Activated CD4-positive, alpha-beta T cell treated with anti-CD3 and anti-CD28 coated beads for 48 hours (primary cell): ENCODE measurements around the gene KRT26.
"Not testable (repeated sequence)": the region's sequence is repeated elsewhere in the genome, so short reads cannot be mapped to it uniquely, and the experiment has no call there.

Source experiments
- DNase-seq: peaks from one replicate; pipeline ENCODE4 v3.0.0-alpha.2; 2020

The KRT26 gene

DNA sequence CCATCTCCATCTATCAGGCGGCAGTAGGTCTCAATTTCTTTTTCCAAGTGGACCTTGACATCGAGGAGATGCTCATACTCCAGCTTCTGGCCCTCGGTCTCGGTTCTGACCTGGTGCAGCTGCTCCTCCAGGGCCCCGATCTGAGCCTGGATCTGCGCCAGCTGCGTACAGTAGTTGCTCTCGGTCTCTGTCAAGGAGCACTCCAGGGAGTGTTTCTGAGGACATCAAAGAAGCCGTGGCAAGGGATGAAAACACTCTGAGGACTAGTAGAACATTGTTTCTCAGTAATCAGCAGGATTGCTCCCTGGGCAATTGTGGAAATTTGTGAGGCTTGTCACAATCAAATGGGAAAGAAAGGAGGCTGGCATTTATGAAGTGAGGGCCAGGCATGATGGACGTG is 21.8 kb upstream of the KRT26 start:
- no peak for DNase-seq

DNA sequence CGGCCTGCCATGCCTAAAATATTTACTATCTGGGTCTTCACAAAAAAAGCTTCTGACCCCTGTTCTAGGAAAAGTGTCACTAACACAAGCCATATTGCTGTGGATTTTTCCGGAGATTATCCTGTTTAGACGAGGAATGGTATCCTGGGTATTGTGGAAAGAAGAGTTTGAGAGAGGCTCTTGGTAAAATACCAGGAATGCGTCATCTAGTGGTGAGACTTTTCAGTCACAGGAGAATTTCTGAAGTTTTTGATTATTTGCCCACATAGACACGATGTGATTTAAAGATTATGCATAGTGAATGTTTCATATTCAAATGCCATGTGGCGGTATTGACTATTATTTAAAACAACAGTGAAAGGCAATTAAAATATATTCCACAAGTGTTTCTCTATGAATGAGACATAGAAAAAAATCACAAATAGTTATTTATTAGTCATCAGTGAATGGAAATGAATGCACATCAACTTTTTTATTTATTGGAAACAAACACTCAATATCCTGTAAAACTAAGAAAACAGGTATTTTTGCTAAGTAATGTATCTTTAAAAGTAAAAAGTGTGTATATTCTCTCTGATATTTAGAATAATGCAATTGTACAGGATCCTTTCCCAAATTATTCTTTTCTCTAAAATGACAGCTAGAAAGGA is 19.9 kb upstream of the KRT26 start:
- no peak for DNase-seq

DNA sequence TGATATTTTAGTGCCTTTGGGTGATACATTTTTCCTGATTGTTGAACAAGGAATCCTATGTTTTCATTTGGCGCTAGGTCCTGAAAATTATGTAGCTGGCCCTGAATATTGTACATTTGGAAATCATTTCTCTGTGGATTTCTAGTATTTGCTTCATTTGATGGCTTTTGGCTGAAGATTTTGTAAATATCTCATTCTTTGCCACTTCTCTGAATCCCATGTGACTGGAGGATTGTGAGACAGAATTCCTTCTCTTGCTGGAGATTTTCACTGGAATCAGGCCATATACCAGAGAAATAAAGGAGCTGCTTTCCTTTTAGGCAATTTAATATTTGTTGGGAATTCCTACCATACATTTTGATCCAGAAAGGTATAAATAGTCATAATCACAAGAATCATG is 19.1 kb upstream of the KRT26 start:
- DNase-seq, result no peak

DNA sequence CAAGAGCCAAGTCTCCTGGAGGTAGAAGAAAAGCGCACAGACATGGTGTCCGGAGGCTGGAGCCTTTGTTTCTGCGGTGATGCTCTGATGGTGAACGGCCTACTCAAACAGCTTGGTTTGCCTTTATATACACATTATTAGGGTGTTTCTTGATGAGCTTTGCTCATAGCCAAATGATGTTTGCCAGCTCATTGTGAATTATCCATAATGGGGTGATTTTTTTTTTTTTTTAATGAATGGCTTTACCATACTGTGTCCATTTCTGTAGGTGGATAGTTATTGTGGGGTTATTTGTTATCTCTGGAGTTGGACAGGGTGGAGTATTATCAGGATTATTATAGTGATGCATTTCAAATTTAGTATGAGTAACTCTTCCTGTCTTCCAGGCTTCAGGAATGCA is 10.4 kb upstream of the KRT26 start, which contains the start of gene KRT27:
Gene KRT27, minus strand, starts transcription at position 101 of the 400 bp plus-strand sequence. Its CDS starts 57 bp downstream, at position 44.
- DNase-seq, result no peak

DNA sequence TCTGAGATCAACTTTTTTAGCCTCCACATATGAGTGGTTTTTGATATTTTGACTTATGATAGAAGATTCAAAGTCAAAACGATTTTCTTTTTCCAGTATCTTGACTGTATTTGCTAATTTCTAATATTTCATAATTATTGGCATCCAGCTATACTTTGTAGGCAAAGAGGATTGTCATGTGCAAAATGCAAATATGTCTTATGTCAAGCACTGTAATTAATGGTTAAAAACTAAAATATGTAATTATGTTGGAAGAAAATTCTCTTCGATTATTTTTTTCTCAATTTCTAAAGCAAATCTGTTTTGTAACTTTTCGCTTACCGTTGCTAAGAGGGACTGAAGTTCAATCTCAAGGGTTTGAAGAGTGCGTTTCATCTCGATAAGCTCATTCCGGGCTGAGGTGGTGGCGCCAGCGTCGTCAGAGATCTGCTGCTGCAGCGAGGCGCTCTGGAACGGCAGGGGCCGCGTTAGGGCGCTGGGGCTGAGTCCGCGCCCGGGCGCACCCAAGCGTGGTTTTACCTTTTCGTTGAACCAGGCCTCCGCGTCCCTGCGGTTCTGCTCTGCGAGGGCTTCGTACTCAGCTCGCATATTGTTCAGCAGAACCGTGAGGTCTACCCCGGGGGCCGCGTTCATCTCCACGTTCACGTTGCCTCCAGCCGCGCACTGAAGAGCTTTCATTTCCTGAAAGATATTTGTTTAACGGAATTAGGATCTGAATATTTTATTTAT is 7.3 kb upstream of the KRT26 start:
- peak; percentile 39 for DNase-seq

DNA sequence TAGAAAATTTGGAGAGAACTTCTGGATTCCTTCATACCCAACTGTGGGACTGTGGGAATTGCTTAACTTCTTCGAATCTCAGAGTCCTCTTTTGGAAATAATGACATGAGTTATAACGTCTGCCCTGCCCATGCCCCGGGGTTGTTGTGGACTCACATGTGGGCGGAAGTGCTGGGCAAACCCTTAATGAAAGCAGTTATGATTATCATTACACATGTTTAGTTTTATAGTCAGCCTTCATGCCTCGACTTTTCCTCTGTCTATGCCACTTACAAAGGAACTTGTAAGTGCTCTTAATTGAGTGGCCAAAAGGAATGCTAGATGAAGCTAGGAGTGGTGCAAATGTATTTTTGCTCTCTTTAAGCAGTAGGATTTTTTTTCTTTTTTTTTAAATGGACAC is 6.5 kb upstream of the KRT26 start:
- no peak for DNase-seq

DNA sequence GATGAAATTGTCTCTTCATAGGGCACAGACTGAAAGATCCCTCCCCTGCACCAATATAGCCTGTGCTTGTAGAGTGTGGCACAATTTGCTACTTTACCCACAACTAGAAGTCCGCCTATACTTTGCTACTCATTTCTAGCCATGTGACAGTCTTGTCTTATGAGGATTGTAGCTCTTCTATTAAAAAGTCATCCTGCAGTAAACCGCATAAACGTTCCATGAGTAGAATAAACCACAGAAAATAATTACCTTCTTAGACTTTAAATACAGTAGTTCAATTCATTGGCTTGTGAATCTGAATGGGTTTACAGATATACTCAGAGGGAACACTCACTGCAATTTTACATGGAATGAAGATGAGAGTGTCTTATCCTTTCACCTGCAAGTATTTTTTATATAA is 6.0 kb upstream of the KRT26 start:
- no peak for DNase-seq

DNA sequence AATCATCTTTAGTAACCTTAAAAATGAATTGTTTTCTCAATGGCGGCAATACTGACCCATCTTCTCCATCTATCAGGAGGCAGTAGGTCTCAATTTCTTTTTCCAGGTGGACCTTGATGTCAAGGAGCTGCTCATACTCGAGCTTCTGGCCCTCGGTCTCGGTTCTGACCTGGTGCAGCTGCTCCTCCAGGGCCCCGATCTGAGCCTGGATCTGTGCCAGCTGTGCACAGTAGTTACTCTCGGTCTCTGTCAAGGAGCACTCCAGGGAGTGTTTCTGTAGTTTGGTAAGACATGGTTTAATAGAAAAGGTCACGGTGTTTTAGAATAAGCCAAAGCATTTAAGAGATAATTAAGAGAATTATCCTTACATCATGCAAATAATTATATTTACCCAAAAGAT is 5.5 kb upstream of the KRT26 start:
- DNase-seq, result no peak

DNA sequence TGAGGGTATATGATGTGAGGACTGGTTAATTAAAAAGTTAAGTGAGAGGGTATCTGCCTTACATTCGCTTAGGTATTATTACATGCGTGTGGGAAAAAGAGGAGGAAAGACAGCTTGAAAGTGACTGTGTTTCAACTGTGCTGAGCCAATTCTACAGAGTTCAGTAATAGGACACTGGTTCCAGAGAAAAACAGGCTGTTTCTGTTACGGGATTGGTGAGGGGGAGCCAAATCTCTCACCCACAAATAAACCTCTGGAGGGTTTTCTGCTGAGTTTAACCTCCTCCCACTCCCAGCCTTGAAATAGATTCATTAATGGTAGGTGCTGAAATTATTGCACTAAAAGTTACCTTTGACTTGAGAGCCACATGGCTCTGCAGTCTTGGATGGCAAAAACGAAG is 3.9 kb upstream of the KRT26 start:
- no peak for DNase-seq

DNA sequence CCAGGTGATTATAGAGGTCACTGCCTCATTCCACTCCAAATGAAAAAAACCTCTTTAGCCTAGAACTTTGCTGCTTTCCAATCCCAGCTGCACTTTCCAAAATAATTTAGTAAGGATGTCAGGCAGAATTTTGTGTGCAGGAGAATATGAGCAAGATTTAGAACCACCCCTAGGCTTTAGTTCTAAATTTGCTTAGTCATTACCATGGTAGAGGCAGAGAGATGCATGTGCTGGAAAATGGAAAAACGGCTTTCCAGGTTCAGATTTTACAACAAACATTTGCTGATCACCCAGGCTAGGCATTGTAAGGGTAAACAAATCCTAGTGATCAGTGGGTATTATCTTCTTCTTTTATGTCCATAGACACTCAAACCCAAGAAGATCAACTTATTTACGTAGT is 6.3 kb downstream of the KRT26 start:
- DNase-seq, result no peak

DNA sequence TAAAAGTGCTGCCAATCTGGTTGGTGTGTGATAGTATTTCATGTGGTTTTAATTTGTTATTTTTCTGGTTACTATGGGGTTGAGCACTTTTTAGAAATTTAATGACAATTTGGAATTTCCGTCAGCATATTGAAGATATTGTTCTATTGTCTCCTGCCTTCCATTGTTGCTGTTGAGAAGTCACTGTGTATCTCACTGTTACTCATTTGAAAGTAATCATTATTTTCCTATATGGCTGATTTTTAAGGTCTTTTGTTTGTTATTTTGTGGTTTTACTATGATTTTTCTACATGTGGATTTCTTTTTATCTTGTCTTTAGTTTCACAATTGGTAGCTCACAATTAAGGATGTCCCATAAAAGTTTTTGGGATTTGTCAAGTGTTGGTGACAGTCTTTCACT is 8.2 kb downstream of the KRT26 start:
- no peak for DNase-seq

DNA sequence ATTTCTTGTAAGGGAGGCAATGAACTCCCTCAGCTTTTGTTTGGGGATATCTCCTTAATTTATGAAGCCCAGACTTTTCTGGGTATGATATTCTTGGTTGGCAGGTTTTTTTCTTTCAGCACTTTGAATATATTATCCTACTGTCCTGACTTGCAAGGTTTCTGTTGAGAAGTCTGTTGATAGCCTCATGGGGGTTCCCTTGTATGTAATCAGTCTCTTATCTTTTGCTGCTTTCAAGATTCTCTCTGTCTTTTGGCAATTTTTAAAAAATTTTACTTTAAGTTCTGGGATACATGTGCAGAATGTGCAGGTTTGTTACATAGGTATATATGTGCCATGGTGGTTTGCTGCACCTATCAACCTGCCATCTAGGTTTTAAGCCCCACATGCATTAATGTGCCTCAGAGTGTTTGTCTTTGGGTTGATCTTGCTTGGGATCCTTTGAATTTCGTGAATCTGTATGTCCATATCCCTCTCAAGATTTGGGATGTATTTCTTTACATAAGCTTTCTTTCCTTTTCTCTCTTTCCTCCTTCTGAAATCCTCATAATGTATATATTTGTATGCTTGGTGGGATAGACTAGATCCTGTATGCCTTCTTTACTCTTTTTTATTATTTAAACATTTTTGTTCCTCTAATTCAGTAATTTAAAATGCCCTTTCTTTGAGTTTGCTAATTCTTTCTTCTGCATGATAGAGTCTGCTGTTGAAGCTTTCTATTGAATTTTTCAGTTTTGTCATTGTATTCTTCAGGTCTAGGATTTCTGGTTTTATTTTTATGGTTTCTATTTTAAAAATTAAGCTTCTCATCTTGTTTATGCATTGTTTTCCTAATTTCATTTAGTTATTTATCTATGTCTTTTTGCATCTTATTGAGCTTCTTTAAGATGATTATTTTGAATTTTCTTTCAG is 11.6 kb downstream of the KRT26 start:
- DNase-seq, result no peak

DNA sequence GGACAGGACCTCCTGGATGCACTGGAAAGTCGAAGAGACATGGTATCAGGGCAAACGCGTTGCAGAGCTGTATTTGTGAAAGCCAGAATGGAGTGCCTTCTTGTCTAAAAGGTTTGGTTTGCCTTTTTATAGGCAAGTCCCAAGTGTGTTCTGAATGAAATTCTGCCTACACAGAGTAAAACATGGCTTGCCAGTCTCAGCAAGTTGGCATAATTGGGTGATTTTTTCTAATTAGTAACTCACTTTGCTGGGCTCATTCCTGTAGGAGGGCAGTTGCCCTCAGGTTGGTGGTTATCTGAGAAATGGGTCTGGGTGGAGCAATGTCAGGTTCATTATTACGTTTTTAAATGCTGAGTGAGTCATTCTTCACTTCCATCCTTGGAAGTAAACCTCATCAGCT is 16.8 kb downstream of the KRT26 start, which contains the start of gene KRT25:
Gene KRT25, minus strand, starts transcription at position 101 of the 400 bp plus-strand sequence. Its CDS starts 60 bp downstream, at position 41.
- DNase-seq, result no peak

DNA sequence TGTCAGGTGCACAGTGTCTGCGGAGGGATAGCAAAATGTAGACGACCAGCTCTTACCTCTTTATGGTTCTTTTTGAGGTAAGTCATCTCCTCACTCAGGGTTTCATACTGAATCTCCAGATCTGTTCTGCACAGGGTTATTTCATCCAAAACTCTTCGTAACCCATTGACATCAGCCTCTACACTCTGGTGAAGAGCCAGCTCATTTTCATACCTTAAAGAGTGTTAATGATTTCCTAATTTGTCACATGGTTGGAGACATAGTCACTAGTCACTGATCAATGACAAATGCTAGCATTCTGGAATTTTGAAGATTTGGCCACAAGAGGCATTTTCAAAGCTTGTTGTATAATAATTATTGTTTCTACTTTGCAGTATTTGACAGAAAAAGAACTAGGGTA is 18.2 kb downstream of the KRT26 start:
- DNase-seq, result no peak

DNA sequence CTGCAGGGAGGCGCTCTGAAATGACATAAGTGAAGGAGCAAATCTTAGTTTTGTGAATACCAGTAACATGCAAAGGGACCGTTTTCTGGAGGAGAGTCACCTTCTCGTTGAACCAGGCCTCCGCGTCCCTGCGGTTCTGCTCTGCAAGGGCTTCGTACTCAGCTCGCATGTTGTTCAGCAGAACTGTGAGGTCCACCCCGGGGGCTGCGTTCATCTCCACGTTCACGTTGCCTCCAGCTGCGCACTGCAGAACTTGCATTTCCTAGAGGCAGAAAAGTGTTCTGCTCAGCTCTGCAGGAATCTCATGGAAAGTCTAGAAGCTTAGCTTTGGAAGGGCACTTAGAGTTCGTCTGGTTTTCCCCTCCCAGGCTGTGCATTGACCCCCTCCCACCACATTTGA is 20.9 kb downstream of the KRT26 start:
- no peak for DNase-seq

DNA sequence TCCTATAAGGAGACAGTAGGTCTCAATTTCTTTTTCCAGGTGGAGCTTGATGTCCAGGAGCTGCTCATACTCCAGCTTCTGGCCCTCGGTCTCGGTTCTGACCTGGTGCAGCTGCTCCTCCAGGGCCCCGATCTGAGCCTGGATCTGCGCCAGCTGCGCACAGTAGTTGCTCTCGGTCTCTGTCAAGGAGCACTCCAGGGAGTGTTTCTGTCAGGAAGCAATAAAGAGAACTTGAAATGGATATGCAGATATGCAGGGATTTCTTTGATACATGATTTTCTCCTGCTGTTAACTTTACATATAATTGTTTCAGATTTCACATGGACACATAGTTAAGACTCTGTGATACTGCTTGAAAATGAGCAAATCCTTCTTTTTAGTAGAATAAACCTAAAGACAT is 21.6 kb downstream of the KRT26 start:
- DNase-seq, result no peak

DNA sequence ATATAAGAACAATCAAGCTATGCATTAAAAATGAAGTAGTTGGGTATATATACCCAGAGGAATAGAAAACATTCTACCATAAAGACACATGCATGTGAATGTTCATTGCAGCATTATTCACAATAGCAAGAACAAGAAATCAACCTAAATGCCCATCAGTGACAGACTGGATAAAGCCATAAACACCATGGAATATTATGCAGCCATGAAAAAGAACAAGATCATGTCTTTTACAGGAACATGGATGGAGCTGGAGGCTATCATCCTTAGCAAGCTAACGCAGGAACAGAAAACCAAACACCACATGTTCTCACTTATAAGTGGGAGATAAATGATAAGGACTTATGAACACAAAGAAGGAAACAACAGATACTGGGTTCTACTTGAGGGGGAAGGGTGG is 23.3 kb downstream of the KRT26 start:
- DNase-seq, result not testable (repeated sequence)

DNA sequence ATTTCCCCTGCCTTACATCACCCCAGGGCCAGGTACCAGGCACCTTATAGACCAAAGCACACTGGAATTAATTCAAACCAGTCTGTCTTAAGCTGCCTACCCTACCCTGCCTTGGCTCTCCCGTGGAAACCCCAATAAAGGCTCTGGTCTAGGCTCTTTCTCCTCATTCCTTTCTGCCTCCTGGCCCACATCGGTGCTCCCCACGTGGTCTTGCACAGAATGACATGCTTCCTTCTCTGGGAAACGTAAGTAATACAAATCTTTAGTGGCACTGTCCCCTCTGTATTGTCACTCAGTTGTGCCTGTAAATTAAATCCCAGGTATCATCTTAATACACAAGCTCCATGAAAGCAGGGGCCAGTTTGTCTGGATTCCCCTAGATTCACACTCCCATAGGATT is 33.4 kb downstream of the KRT26 start:
- no peak for DNase-seq

DNA sequence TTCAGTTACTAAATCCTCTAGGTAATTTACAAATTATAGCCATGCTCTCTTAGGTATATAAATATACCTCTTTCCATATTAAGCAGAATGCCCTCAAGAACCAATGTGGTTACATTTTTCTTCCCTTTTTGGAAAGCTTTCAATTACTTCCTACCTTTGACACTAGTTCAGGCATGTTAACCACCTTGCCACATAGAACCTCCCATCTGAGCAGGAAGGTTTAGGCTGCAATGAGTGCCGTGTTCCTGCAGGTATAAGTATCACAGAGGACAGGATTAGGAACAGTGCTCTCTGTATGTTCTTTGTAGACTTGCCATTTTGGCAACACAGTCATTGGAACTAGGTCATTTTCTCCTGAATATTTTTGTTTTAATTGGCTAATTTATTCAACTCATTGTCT is 37.0 kb downstream of the KRT26 start:
- DNase-seq, result no peak

DNA sequence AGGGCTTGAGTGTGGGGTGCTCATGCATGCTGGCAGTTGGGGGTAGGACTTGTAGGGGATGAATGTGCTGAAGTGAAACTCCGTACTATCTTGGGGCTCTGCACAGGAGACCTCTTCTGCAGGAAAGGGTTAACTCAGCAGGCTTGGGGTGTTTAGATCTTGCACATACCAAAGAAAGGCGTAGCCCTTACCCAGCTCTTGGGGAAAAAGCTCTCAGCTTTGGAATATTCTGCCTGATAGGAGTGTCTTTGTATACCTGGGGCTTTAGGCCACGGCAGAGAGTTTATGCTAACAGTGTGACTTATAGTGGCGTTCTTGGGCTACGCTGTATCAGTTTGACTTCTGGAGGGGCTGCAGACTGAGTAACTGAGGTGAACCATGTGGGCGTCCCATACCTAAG is 38.0 kb downstream of the KRT26 start:
- no peak for DNase-seq

DNA sequence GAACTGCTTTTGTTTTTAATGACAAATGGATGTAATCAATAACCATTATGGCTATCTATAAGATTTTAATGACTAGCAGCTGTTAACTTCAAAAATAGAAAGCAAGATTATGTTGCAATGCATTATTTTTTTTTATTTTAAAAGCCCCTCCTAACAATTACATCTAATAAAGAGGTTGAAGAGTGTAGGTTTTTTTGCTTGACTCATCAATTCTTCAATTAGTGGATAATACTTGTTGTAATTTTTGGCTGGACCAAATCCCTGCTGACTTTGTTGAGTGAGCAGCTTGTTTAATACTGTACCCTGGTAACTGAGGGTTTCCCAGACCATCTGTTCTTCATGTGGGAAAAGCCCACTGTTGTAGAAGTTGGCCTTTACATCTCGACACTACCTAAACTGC is 41.0 kb downstream of the KRT26 start:
- no peak for DNase-seq

DNA sequence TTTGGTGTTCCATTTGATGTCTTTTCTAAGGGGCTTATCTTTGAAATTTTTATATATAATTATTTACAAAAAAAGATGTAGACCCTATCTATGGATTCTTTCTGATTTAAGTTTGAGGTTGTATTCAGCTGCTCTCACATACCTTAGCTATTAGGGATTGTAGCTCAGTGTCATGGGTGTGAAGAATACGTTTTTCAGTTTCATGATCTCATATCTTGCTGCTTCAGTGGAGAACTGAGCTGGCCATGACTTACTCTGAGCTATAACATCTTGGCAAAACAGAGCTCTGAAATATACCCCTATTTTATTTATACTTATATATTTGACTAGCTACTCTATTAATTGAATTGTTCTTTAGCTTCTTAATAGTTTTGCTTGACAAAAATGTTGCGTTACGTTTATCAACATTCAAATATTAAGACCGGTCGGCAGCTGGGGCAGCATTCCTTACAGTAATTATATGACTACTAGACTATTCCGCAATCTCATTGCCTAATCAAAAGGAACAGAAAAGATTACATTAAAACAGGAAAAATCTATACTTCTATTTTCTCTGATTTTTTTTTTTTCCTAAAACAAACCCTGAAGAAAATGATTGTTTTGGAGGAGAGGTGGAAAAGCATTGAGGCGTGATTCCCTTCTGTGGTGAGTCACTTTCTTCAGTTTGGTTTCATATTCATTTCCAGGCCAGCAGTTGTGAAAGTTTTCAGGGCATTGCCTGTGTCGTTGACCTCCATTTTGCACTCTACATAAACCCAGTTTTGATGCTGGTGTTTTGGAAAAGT is 44.4 kb downstream of the KRT26 start:
- no peak for DNase-seq

DNA sequence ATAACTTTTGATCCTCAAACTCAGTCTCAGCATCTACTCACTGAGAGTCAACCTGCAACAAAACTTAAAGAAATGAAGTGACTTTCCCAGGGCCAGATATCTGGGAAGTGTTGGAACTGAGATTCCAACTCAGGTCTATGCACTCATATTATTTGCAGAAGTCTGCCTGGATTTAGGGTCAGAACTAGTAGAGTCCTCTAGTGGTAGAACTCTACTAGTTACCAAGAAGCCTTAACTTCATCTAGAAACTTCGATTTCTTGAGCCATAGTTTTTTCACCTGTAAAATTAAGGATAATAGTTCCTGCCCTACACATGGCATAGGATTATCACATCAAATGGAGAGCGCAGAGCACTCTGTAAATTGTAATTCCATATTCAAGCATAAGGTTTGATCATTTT is 45.1 kb downstream of the KRT26 start:
- no peak for DNase-seq
